AG04450 (cell line): ENCODE measurements around the gene FCHO1. TPM values are rescaled to one million over a fixed set of nuclear protein-coding genes. Genes with fewer than 3 reads are reported as not detected.

ENCODE experiments used
- CTCF ChIA-PET: fragments of 300-600, 350-600 bp; formaldehyde crosslinking; extraction: SDS; loops from one replicate; lab custom pipeline; 2022; ENCODE audit warnings: antibody characterized with exemption, inconsistent platforms; lab: Charles Lee
- POLR2A ChIA-PET: fragments of 350-600 bp; formaldehyde crosslinking; extraction: SDS; loops from one replicate; lab custom pipeline; 2021; ENCODE audit warnings: antibody characterized with exemption, inconsistent platforms; lab: Yijun Ruan, JAX
- DNase-seq: peaks from one replicate; pipeline ENCODE4 v3.0.0-alpha.2; 2011; ENCODE audit warnings: low read depth, low spot score
- H3K27ac ChIP-seq: one replicate; pipeline ENCODE4 v1.5.1; 2012; ENCODE audit warnings: low read depth, low read length, control low read depth
- H3K27me3 ChIP-seq: one replicate; pipeline ENCODE4 v1.6.0; 2012; ENCODE audit warnings: low read length; ENCODE audit not compliant: control insufficient read depth, insufficient read depth
- H3K4me3 ChIP-seq: 2 replicates; pipeline ENCODE4 v1.5.1; 2011; ENCODE audit warnings: mild to moderate bottlenecking, low read depth, low read length, control low read depth
- H3K9me3 ChIP-seq: 2 replicates; pipeline ENCODE4 v1.5.1; 2012; ENCODE audit warnings: low read length; ENCODE audit not compliant: control insufficient read depth, insufficient read depth
- polyA plus RNA-seq: library from polyadenylated mRNA; depleted of rRNA; stranded (reverse); fragments of >200 nt; gene quantifications from 2 replicates; pipeline ENCODE4 v1.2.3, GENCODE V29; 2011; rRNA removed
- TF ChIP-seq, protein P1 (sequence below): IDR thresholded peaks from 2 replicates; pipeline ENCODE4 v1.5.1; 2011; ENCODE audit warnings: low read depth, low read length, control low read depth, inconsistent platforms

Gene FCHO1
- polyA plus RNA-seq, 1 experiment = 0.15 TPM

DNA sequence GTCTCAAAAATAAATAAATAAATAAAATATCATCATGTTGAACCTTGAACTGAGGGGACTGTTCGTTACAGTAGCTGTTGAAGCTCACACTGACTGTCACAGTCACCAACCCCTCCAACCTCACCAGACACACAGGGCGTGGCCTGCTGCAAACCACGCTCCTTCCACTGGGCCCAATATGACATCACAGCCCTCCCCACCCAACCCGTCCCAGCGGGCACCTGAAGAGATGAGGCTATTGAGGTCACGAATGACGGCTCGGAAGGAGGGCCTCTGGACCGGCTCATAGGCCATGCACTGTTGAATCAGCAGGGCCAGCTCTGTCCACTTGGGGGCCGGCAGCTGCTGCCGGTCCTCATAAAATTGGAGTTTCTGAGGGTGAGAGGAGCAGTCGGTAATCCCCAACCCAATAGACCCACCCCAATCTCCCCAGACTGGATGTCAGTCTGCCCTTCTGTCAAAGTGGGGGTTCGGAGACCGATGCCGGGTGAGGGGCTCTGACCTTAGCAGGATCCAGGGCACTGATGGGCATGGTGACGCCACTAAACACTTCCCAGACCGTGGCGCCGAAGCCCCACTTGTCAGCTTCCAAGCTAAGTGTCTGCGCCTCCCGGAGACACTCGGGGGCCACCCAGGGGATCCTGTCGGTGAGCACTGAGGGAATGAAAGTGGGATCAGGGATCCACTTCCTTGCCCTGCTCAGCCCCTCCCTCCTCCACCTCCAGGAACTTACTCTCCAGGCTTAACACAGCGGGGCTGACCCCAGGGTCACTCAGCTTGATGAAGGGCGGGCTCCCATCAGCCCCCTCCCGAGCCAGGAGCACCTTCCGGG, 83.3 kb downstream of the FCHO1 start:
- Histone ChIP-seq H3K9me3 (peaks cover 6% of the 10 kb centered on the region; the same call in 1 of the 2 replicates), H3K4me3 (no peak overlapping the region), H3K27ac (no peak overlapping the region), H3K27me3 (peaks cover 6% of the 10 kb centered on the region)
- ChIA-PET CTCF (interaction anchor here (0.5 kb wide), 1 partner anchor 25 kb away, joined by 3 read pairs; no protein-coding TSS in a partner anchor), POLR2A (no interaction called here)
- TF ChIP-seq, protein P1, sequence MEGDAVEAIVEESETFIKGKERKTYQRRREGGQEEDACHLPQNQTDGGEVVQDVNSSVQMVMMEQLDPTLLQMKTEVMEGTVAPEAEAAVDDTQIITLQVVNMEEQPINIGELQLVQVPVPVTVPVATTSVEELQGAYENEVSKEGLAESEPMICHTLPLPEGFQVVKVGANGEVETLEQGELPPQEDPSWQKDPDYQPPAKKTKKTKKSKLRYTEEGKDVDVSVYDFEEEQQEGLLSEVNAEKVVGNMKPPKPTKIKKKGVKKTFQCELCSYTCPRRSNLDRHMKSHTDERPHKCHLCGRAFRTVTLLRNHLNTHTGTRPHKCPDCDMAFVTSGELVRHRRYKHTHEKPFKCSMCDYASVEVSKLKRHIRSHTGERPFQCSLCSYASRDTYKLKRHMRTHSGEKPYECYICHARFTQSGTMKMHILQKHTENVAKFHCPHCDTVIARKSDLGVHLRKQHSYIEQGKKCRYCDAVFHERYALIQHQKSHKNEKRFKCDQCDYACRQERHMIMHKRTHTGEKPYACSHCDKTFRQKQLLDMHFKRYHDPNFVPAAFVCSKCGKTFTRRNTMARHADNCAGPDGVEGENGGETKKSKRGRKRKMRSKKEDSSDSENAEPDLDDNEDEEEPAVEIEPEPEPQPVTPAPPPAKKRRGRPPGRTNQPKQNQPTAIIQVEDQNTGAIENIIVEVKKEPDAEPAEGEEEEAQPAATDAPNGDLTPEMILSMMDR = peak; percentile 22
- DNase-seq = no peak

DNA sequence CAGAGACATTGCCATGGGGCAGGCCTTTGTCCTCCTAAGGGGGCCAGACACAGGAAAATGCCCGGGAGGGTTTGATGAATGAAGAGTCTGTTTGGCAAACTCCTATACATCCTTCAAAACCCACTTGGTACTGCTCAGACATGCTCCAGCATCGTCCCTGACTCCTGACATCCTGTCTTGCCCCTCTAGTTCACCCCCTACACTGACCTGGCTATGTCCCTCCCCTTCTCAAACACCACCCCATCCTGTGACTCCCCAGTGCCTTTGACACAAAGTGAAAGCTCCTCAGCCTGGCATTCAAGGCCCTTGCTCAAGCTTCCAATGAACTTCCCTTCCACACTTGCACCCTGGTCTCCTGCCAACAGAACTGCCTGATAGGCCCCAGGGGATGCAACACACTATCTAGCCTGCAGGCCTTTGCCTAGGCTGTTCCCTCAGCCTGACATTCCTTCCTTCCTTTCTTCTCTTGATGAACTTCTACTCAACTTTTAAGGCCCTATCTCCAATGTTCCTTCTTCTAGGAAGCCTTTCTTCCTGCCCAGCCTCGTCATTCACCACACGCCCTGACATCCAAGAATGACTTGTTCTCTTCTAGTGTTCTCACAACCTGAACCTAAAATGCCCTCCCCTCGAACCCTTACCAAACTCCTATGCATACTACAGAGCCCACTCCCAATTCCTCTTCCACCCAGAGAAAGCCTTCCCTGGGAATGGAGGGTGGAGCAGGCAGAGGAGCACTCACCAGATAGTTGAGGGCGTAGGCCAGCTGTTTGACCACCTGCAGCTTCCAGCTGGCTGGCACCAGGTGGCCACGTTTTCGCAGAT, 84.1 kb downstream of the FCHO1 start:
- TF ChIP-seq, protein P1 = no peak
- Histone ChIP-seq H3K27me3 (peaks cover 6% of the 10 kb centered on the region), H3K4me3 (no peak overlapping the region), H3K9me3 (peaks cover 6% of the 10 kb centered on the region; the same call in 1 of the 2 replicates), H3K27ac (no peak overlapping the region)
- POLR2A ChIA-PET = no interaction called here
- CTCF ChIA-PET = no interaction called here
- DNase-seq = no peak

DNA sequence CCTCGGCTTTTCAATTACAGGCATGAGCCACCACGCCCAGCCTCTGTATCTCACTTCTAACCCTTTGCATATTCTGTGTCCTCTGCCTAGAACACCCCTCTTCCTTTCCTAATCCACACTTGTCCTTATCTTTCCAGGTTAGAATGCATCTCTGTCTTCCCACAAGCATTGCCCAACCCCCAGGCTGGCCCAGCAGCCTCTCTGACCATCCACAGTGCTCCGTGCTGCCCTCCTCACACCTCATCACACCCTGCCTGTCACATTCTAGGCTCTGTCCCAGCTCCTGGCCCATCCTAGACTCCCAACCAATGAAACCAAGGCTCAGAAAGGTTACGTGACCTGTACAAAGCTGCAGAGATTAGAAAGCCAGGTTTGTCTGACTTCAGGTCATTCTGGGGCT, 85.3 kb downstream of the FCHO1 start:
- H3K9me3 ChIP-seq = peaks cover 1% of the 10 kb centered on the region; the same call in 1 of the 2 replicates
- no peak for DNase-seq
- TF ChIP-seq, protein P1 = no peak
- H3K27me3 ChIP-seq = peaks cover 6% of the 10 kb centered on the region
- CTCF ChIA-PET = interaction anchor here (0.6 kb wide), 1 partner anchor 74 kb away, joined by 5 read pairs; no protein-coding TSS in a partner anchor
- POLR2A ChIA-PET = no interaction called here
- no peak overlapping the region for H3K27ac ChIP-seq
- H3K4me3 ChIP-seq = no peak overlapping the region

DNA sequence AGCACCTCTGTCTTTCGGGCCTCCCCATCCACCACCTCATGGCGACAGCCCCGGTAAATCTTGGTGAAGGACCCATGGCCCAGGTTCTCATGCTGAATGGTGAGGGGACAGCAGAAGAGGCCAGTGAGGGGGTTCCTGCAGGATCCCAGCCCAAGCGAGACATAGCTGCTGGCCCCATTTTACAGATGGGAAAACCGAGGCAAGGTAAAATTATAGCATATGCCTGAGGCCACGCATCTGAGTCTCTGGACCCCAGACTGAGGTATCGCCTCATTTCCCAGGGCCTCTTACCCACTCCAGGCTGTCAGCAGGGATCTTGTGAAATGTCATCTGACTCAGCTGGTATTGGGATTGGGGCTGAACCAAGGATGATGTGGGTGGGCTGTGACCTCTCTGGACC, 86.7 kb downstream of the FCHO1 start:
- ChIA-PET POLR2A (no interaction called here), CTCF (interaction anchor here (0.5 kb wide), 1 partner anchor 33 kb away, joined by 6 read pairs; no protein-coding TSS in a partner anchor)
- Histone ChIP-seq H3K4me3 (no peak overlapping the region), H3K27me3 (peaks cover 4% of the 10 kb centered on the region), H3K9me3 (no peaks in the 10 kb centered on the region; the same call in 1 of the 2 replicates), H3K27ac (no peak overlapping the region)
- TF ChIP-seq, protein P1 = no peak
- DNase-seq = no peak

Other genes starting within 250 kb of the FCHO1 start
- gene PGLS, start 239.8 kb upstream of the FCHO1 start, polyA plus RNA-seq = 40.5 and 60.8 TPM in 2 replicates
- 89.0 and 102 TPM in 2 replicates for gene COLGALT1, start 195.8 kb upstream of the FCHO1 start, polyA plus RNA-seq
- gene UNC13A, start 63.1 kb upstream of the FCHO1 start, polyA plus RNA-seq = 0.04 and 0.05 TPM in 2 replicates
- gene MAP1S, start 32.0 kb upstream of the FCHO1 start, polyA plus RNA-seq = 8.2 and 14.3 TPM in 2 replicates
- not detected in 2 replicates for gene B3GNT3, start 43.7 kb downstream of the FCHO1 start, polyA plus RNA-seq
- not detected in 2 replicates for gene INSL3, start 70.0 kb downstream of the FCHO1 start, polyA plus RNA-seq
- gene JAK3, start 96.5 kb downstream of the FCHO1 start, polyA plus RNA-seq = 0.99 and 1.4 TPM in 2 replicates
- gene RPL18A, start 108.4 kb downstream of the FCHO1 start, polyA plus RNA-seq = 890 and 1,276 TPM in 2 replicates
- gene SLC5A5, start 120.5 kb downstream of the FCHO1 start, polyA plus RNA-seq = not detected in 2 replicates
- gene CCDC124, start 181.5 kb downstream of the FCHO1 start, polyA plus RNA-seq = 36.0 and 40.9 TPM in 2 replicates
- 0.05 and 0.07 TPM in 2 replicates for gene KCNN1, start 215.6 kb downstream of the FCHO1 start, polyA plus RNA-seq